Body of pancreas (tissue), 4 donors: ENCODE data around the gene DR1.

Experiments used
- POLR2A ChIP-seq, 3 donors: fragments of 450-650 bp; IDR thresholded peaks; one replicate each; pipeline ENCODE4 v1.6.1; 2016; ENCODE audit warnings: antibody characterized with exemption in 3 of 3, mild to moderate bottlenecking in 2 of 3
- TF ChIP-seq, protein P1 (sequence below), 7 experiments: fragments of 450-650 bp in 4 of 7; fragments of 200-600 bp in 3 of 7; sonication (generic) in 3 of 7; IDR thresholded peaks; one replicate each; pipeline ENCODE4 v1.5.1; 2016 to 2019; ENCODE audit warnings: antibody characterized with exemption in 7 of 7

DNA sequence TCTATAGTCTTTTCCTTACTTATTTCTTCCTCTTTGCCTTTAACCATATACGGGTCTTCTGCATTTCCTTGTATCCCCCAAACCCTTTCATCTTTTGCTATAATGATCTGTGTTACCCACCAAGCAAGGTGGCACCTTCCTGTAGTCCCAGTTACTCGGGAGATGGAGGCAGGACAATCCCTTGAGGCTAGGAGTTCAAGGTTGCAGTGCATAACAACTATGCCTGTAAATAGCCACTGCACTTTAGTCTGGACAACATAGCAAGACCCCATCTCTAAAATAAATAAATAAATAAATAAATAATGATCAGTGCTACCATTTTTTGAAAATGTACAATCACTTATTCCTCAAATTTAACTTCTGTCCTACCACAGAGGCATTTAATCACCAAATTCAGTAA is 11.5 kb downstream of the DR1 start:
- TF ChIP-seq, protein P1, sequence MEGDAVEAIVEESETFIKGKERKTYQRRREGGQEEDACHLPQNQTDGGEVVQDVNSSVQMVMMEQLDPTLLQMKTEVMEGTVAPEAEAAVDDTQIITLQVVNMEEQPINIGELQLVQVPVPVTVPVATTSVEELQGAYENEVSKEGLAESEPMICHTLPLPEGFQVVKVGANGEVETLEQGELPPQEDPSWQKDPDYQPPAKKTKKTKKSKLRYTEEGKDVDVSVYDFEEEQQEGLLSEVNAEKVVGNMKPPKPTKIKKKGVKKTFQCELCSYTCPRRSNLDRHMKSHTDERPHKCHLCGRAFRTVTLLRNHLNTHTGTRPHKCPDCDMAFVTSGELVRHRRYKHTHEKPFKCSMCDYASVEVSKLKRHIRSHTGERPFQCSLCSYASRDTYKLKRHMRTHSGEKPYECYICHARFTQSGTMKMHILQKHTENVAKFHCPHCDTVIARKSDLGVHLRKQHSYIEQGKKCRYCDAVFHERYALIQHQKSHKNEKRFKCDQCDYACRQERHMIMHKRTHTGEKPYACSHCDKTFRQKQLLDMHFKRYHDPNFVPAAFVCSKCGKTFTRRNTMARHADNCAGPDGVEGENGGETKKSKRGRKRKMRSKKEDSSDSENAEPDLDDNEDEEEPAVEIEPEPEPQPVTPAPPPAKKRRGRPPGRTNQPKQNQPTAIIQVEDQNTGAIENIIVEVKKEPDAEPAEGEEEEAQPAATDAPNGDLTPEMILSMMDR (IDR thresholded peaks at IDR 0.05): no peak
- no peak for TF ChIP-seq POLR2A (IDR thresholded peaks at IDR 0.05)
